HepG2 (cell line): Measurements from ENCODE around the gene FAM219B. TPM values are rescaled to one million over a fixed set of nuclear protein-coding genes. Genes with fewer than 3 reads are reported as not detected.

Source experiments
- GATAD2A ChIP-seq: IDR thresholded peaks from 2 replicates; pipeline ENCODE4 v1.6.1; 2016
- HMGXB4 ChIP-seq, 2 experiments: sonication (generic) in 1 of 2; formaldehyde crosslinking in 1 of 2; IDR thresholded peaks; 2 replicates each; pipeline versions ENCODE4 v1.4.0 to v1.6.1; 2018 to 2020; ENCODE audit warnings: missing genetic modification reagents in 2 of 2, borderline replicate concordance in 1 of 2, low read depth in 1 of 2, mild to moderate bottlenecking in 1 of 2, missing biosample characterization in 1 of 2
- IRF2 ChIP-seq: IDR thresholded peaks from 2 replicates; pipeline ENCODE4 v1.6.1; 2018; ENCODE audit warnings: missing genetic modification reagents, missing compliant biosample characterization
- MAZ ChIP-seq, 2 experiments: sonication (generic) in 1 of 2; formaldehyde crosslinking in 1 of 2; IDR thresholded peaks; 2 replicates each; pipeline versions ENCODE4 v1.5.0 to v1.6.1; 2012 to 2020; ENCODE audit warnings: low read depth in 2 of 2, mild to moderate bottlenecking in 2 of 2, borderline replicate concordance in 1 of 2, improper control_type of control experiment in 1 of 2, low read length in 1 of 2, missing genetic modification reagents in 1 of 2, moderate library complexity in 1 of 2
- MLX ChIP-seq: IDR thresholded peaks from 2 replicates; pipeline ENCODE4 v1.6.1; 2016
- PATZ1 ChIP-seq: sonication (generic); formaldehyde crosslinking; IDR thresholded peaks from 2 replicates; pipeline ENCODE4 v1.4.0; 2020; ENCODE audit warnings: missing genetic modification reagents
- POLR2A ChIP-seq, 2 experiments: IDR thresholded peaks; 2 replicates each; pipeline ENCODE4 v1.6.1; 2011; ENCODE audit warnings: low read depth in 2 of 2, low read length in 2 of 2, mild to moderate bottlenecking in 1 of 2, moderate library complexity in 1 of 2; ENCODE audit not compliant: insufficient read depth in 1 of 2
- RARA ChIP-seq: IDR thresholded peaks from 2 replicates; pipeline ENCODE4 v1.6.1; 2016; ENCODE audit warnings: missing genetic modification reagents, missing compliant biosample characterization
- RXRB ChIP-seq: IDR thresholded peaks from 2 replicates; pipeline ENCODE4 v1.6.1; 2016; ENCODE audit warnings: borderline replicate concordance, missing genetic modification reagents, missing compliant biosample characterization
- SAP130 ChIP-seq: IDR thresholded peaks from 2 replicates; pipeline ENCODE4 v1.6.1; 2016; ENCODE audit warnings: low read depth
- SETDB1 ChIP-seq: sonication (generic); formaldehyde crosslinking; IDR thresholded peaks from 2 replicates; pipeline ENCODE4 v1.5.1; 2020; ENCODE audit warnings: missing genetic modification reagents, mild to moderate bottlenecking, borderline replicate concordance
- THAP11 ChIP-seq: IDR thresholded peaks from 2 replicates; pipeline ENCODE4 v1.6.1; 2016; ENCODE audit warnings: missing biosample characterization, missing genetic modification reagents
- THRA ChIP-seq: sonication (generic); formaldehyde crosslinking; IDR thresholded peaks from 2 replicates; pipeline ENCODE4 v1.4.0; 2020; ENCODE audit warnings: missing genetic modification reagents, borderline replicate concordance
- ZNF331 ChIP-seq: sonication (generic); formaldehyde crosslinking; IDR thresholded peaks from 2 replicates; pipeline ENCODE4 v1.4.0; 2020; ENCODE audit warnings: missing genetic modification reagents
- polyA plus RNA-seq, 8 experiments: library from polyadenylated mRNA; depleted of rRNA in 3 of 8; stranded (reverse) in 7 of 8; unstranded in 1 of 8; fragments of >200 nt; fragmentation: Illumina TruSeq in 4 of 8; extraction: Trizol in 4 of 8; gene quantifications; 2 replicates each; pipeline versions ENCODE4 v1.2.1 to v1.2.3, GENCODE V29; 2011 to 2016; ENCODE audit warnings: low read depth in 4 of 8, missing spikeins in 1 of 8, mixed read lengths in 1 of 8; ENCODE audit not compliant: insufficient read depth in 1 of 8
- total RNA-seq, 5 experiments: library from RNA; depleted of rRNA; stranded (reverse); fragments of >200 nt; fragmentation: Illumina TruSeq; extraction: Trizol; gene quantifications; 2 replicates each; pipeline ENCODE4 v1.2.3, GENCODE V29; 2016; ENCODE audit warnings: low read depth in 1 of 5
- TF ChIP-seq, protein P1 (sequence below): sonication (generic); formaldehyde crosslinking; IDR thresholded peaks from 2 replicates; pipeline ENCODE4 v1.4.0; 2020; ENCODE audit warnings: missing genetic modification reagents
- TF ChIP-seq, protein P2 (sequence below): sonication (generic); formaldehyde crosslinking; IDR thresholded peaks from 2 replicates; pipeline ENCODE4 v1.4.0; 2020; ENCODE audit warnings: missing genetic modification reagents
- TF ChIP-seq, protein P3 (sequence below): IDR thresholded peaks from 2 replicates; pipeline ENCODE4 v1.6.1; 2016; ENCODE audit warnings: low read depth

The FAM219B gene
- total and polyA plus RNA-seq, 2 of the 13 experiments (the other 11 are each of a cell fraction or from before 2014, with no cell fraction given): 36.6 to 50.2 TPM

DNA sequence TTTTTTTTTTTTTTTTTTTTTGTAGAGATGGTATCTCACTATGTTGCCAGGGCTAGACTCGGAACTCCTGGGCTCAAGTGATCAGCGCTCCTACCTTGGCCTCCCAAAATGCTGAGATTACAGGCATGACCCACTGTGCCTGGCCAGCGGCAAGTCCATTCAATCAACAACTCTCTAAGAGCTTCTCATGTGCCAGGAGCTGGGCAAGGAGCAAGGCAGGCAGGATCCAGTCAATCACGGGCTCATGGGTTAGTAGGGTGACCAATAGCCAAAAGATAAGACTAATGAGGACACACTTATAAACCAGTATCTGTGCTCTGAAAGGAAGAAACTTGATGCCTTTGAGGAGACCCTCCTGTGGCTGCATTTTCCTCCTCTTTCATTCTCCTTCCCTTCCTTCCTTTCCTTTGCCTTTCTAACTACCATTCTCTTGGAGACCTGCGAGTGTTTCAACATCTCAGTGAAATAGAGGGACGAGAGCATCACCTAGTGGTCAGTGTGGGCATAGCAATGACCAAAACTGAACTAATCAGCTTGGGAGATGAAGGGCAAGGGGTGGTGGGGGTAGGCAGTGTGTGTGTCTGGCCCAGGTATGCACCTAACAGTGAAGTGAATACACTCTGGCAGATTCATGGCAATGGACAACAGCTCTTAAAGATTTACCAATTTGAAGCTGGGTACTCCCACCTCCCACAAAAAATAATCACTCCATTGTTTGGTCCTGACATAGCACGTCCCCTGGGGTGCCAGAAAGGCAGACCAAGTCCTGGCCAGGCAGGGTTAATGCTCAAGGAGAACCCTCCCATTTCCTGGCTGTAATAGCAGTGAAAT is 43.6 kb upstream of the FAM219B start (continued):
- peak in 1 of 2 experiments; percentile 55; a peak in 1 of 4 replicates for TF ChIP-seq HMGXB4 (CRISPR knock-in tag; IDR thresholded peaks at IDR 0.05; ENCODE audit: borderline replicate concordance in 1 of 2, low read depth in 1 of 2)
- TF ChIP-seq THRA: 0 out of 2 replicates have a peak, but pooled peaks have one; percentile 55
- TF ChIP-seq ZNF331 (CRISPR knock-in tag): peak; percentile 45; the same call in 1 of the 2 replicates
- no peak for TF ChIP-seq MAZ (IDR thresholded peaks at IDR 0.05; ENCODE audit: borderline replicate concordance, low read depth, low read length)
- TF ChIP-seq MAZ (CRISPR knock-in tag; IDR thresholded peaks at IDR 0.05; ENCODE audit: low read depth): no peak
- TF ChIP-seq, protein P1, sequence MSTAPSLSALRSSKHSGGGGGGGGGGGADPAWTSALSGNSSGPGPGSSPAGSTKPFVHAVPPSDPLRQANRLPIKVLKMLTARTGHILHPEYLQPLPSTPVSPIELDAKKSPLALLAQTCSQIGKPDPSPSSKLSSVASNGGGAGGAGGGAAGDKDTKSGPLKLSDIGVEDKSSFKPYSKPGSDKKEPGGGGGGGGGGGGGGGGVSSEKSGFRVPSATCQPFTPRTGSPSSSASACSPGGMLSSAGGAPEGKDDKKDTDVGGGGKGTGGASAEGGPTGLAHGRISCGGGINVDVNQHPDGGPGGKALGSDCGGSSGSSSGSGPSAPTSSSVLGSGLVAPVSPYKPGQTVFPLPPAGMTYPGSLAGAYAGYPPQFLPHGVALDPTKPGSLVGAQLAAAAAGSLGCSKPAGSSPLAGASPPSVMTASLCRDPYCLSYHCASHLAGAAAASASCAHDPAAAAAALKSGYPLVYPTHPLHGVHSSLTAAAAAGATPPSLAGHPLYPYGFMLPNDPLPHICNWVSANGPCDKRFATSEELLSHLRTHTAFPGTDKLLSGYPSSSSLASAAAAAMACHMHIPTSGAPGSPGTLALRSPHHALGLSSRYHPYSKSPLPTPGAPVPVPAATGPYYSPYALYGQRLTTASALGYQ (CRISPR knock-in tag): no peak
- peak; percentile 30; the same call in 1 of the 2 replicates for TF ChIP-seq RXRB (CRISPR knock-in tag)
- TF ChIP-seq SAP130 (CRISPR knock-in tag): peak; percentile 52
- peak; percentile 35; the same call in 1 of the 2 replicates for TF ChIP-seq PATZ1 (CRISPR knock-in tag)
- TF ChIP-seq POLR2A (IDR thresholded peaks at IDR 0.05; ENCODE audit: insufficient read depth in 1 of 2, low read depth in 2 of 2, low read length in 2 of 2): no peak
- TF ChIP-seq IRF2 (CRISPR knock-in tag): peak; percentile 54; the same call in 1 of the 2 replicates
- TF ChIP-seq THAP11 (CRISPR knock-in tag): peak; percentile 57
- TF ChIP-seq RARA (CRISPR knock-in tag): 0 out of 2 replicates have a peak, but pooled peaks have one; percentile 15
- no peak for TF ChIP-seq SETDB1
- TF ChIP-seq GATAD2A (CRISPR knock-in tag): peak; percentile 48
- TF ChIP-seq, protein P2, sequence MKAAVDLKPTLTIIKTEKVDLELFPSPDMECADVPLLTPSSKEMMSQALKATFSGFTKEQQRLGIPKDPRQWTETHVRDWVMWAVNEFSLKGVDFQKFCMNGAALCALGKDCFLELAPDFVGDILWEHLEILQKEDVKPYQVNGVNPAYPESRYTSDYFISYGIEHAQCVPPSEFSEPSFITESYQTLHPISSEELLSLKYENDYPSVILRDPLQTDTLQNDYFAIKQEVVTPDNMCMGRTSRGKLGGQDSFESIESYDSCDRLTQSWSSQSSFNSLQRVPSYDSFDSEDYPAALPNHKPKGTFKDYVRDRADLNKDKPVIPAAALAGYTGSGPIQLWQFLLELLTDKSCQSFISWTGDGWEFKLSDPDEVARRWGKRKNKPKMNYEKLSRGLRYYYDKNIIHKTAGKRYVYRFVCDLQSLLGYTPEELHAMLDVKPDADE: no peak
- TF ChIP-seq, protein P3, sequence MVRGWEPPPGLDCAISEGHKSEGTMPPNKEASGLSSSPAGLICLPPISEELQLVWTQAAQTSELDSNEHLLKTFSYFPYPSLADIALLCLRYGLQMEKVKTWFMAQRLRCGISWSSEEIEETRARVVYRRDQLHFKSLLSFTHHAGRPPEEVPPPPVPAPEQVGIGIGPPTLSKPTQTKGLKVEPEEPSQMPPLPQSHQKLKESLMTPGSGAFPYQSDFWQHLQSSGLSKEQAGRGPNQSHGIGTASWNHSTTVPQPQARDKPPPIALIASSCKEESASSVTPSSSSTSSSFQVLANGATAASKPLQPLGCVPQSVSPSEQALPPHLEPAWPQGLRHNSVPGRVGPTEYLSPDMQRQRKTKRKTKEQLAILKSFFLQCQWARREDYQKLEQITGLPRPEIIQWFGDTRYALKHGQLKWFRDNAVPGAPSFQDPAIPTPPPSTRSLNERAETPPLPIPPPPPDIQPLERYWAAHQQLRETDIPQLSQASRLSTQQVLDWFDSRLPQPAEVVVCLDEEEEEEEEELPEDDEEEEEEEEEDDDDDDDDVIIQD (CRISPR knock-in tag): 0 out of 2 replicates have a peak, but pooled peaks have one; percentile 39
- 0 out of 2 replicates have a peak, but pooled peaks have one; percentile 12 for TF ChIP-seq MLX
